T follicular helper cell (primary cell): ENCODE data around the gene MED26.
"Not testable (repeated sequence)": the region's sequence is repeated elsewhere in the genome, so short reads cannot be mapped to it uniquely, and the experiment has no call there.

Experiments
- DNase-seq: peaks from one replicate; pipeline ENCODE4 v3.0.0-alpha.2; 2020; ENCODE audit warnings: low read depth
- total RNA-seq, 2 experiments: gene quantifications; one replicate each; lab custom pipeline; 2026; lab: John Stamatoyannopoulos, UW

Gene MED26
- 12.2 to 16.4 reads per million in 2 experiments for total RNA-seq

DNA sequence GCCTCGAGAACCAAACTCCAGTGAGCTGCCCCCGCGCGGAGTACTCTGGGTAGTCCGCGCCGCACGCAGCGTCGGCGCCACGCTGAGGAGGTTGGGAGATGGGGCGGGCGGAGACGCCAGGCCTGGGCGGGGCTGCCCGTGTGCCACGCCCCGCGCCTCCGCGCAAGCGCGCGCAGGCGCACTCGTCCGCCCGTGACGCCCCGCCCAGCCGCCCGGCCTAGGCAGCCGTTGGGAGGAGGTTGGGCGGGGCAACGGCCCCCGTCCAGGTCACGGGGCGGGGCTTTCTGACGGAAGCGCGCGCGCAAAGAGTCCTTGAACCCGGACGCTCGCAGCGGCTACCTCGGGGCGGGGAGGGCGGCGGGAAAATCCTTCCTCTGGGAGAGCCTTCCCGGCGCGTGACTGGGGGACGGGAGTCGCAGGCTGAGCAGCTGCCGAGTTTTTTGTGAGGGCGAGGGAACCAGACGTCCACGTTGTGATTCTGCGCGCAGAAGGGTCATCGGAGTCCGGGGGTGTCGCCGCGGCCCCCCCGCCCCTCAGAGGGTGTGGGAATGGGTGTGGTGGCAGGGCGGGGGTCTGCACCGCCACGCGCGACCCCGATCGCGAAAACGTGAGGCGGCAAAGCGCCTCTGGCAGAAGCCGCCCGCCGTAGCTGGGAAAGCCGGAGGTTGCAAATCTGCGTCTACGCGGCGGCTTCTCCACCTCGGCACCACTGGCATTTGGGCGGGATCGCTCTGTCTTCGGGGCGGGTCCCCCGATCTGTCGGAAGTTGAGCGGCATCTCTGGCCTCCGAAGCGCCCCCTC, at the start of gene MED26:
TSS of gene MED26 (minus strand) at position 22 of the 801 bp plus-strand sequence. CDS start 261 bp downstream, outside the sequence.
- peak; percentile 93 for DNase-seq

DNA sequence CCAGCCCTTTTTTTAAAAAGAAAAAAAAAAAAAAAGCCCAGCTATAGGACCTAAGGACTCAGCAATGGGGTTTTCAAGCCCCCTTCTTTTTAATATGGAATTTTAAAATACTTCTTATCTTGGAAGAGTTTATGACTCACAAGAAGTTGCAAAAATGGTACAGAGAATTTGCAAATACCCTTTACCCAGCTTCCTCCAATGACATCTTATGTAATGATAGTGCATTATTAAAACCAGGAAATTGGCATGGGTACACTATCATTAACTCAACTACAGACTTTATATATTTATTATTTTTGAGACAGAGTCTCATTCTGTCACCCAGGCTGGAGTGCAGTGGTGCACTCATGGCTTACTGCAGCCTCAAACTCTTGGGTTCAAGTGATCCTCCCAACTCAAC, 49.1 kb upstream of the MED26 start:
- no peak for DNase-seq

GRCh38 chr19:16676101-16676798, 48.2 kb upstream of the MED26 start:
- DNase-seq, result no peak

DNA sequence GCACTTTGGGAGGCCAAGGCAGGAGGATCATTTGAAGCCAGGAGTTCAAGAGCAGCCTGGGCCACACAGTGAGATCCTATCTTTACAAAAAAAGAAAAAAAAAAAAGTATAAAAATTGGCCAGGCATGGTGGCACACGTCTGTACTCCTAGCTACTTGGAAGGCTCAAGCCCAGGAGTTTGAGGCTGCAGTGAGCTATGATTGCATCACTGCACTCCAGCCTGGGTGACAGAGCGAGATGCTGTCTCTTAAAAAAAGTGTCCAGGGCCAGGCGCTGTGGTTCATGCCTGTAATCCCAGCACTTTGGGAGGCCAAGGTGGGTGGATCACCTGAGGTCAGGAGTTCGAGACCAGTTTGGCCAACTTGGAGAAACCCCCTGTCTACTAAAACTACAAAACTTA, 45.8 kb upstream of the MED26 start:
- not testable (repeated sequence) for DNase-seq

- DNase-seq, result no peak
Observed at GRCh38 chr19:16673231-16673630, 45.2 kb upstream of the MED26 start.

DNA sequence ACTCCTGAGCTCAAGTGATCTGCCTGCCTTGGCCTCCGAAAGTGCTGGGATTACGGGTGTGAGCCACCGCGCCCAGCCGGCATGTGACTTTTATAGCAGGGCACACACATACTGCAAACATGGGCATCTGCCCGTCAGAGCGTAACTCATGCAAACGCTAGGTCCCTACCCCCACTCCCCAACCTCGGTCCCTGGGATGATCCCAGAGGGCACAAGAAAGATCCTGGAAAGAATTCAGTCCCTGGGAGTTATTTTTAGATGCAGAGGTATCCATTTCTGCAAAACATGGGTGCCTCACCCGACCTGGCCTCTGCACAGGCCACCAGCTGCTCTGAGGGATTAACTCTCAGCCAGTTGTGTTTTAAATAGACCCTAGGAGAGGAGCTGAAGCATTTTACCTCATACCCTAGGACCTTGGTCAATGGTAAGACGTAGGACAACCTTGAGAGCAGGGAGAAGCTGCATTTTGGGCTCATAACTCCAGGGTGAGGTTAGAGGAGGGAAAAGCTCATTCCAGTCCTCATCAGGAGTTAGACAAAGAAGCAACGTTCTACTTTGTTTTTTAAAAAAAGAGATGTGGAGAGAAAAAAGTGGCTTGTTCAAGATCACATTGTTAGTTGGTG, 43.8 kb upstream of the MED26 start:
- DNase-seq, result no peak

- DNase-seq, result no peak
Observed at GRCh38 chr19:16670291-16670690, 42.3 kb upstream of the MED26 start.

DNA sequence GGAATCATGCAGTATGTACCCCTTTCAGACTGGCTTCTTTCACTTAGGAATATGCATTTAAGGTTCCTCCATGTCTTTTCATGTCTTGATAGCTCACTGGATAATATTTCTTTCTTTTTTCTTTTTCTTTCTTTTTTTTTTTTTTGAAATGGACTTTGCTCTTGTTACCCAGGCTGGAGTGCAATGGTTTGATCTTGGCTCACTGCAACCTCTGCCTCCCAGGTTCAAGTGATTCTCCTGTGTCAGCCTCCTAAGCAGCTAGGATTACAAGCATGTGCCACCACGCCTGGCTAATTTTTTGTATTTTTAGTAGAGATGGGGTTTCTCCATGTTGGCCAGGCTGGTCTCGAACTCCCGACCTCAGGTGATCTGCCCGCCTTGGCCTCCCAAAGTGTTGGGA, 40.7 kb upstream of the MED26 start:
- DNase-seq, result not testable (repeated sequence)

DNA sequence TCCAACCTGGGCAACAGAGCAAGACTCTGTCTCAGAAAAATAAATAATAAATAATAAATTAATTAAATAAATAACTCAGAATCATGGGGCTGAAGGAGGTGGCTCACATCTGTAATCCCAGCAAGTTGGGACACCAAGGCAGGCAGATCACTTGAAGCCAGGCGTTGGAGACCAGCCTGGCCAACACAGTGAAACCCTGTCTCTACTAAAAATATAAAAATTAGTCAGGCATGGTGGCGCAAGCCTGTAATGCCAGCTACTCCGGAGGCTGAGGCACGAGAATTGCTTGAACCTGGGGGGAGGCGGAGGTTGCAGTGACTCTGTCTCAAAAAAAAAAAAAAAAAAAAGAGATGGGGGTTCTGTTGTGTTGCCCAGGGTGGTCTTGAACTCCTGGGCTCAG, 40.2 kb upstream of the MED26 start:
- DNase-seq, result no peak

GRCh38 chr19:16661480-16662034, 33.6 kb upstream of the MED26 start:
- peak; percentile 1 for DNase-seq

DNA sequence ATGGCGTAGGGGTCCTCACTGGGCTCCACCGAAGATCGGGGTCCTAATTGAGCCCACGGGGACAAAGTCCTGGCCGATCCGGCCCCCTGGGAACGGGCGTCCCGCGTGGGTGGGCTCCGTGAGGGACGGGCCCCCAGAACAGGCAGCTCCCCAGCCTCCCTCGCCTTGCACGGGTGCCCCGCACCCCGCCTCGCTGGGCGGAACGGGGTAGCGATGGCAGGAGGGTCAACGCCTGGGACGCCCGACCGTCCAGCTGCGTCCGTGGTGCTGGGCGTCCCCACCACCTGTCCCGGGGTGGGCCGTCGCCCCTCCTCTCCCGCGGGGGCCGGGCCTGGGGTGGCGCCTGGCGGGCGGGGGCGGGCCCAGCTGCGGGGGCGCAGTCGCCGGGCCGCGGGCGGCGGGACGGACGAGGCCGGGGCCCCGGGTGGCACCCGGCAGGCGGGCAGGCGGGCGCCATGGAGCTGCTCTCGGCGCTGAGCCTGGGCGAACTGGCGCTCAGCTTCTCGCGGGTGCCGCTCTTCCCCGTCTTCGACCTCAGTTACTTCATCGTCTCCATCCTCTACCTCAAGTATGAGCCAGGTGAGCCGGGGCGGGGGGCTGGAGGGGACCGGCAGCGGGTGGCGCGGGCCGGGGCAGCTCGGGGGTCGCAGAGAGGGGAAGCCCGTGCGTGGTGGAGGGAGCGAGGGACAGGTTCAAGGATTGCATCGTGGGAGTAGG, 32.9 kb upstream of the MED26 start, which contains the start of gene TMEM38A:
TSS of gene TMEM38A (plus strand) at position 377 of the 717 bp plus-strand sequence. CDS start at position 456, 79 bp downstream.
- DNase-seq, result peak; percentile 10

DNA sequence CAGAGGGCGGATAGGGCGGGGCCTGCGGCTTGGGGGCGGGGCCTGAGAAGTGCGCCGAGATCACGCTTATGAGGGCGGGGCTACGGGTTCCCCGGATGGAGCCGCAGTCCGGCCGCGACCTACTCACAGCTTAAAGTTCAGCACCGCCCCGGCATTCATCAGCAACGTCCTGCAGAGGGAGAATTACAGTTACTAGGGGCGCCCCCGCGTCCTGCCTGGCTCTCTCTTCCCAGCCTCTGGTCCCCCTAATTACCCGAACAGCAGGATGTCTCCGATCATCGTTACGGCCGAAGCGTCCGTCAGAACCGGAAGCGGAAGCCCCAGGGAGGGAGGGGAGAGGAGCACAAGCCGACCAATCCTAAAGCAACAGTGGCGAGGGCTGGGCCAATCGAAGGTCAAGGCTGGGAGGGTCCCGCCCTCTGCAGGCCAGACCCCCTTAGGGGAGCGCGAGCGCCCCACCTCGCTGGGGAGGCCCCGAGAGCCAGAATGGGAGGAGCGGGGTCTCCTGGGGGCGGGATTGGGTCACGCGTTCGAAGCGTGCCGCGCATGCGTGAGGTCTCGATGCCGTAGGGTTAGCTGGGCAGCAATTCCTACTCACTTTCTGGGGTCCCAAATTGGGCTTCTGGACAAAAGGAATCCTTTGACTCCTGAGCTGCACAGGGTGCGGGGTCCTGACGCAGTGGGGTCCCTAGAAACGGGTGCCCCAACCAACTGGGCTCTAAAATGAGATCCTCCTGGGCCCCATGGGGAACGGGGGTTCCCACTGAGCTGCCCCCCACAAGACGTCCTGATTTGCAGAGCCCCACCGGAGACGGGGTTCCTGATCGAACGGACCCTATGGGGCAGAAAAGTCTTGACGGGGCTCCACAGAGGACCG, 32.1 kb upstream of the MED26 start, which contains the start of gene SMIM7:
TSS of gene SMIM7 (minus strand) at position 313 of the 877 bp plus-strand sequence. CDS start at position 279, 34 bp downstream.
- peak; percentile 98 for DNase-seq

- DNase-seq, result peak; percentile 0
Observed at GRCh38 chr19:16659464-16659831, 31.4 kb upstream of the MED26 start.

DNA sequence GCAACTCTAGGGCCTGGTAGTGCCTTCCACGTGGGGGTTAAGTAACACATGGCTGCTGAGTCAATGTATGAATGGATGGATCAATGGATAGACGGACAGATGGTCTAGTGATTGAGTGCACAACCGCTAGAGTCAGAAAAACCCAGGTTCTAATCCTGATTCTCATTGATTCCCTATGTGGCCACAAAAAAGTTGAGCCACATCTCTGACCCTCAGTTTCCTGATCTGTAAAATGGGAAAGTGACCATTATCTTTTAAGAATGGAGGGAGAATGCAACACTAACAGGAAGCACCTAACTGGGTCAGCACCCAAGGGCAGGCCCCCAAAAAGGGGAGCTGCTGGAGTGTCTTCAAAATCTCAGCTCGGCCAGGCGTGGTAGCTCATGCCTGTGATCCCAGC, 29.4 kb upstream of the MED26 start:
- DNase-seq, result no peak

GRCh38 chr19:16655727-16656126, 27.7 kb upstream of the MED26 start:
- DNase-seq, result no peak

DNA sequence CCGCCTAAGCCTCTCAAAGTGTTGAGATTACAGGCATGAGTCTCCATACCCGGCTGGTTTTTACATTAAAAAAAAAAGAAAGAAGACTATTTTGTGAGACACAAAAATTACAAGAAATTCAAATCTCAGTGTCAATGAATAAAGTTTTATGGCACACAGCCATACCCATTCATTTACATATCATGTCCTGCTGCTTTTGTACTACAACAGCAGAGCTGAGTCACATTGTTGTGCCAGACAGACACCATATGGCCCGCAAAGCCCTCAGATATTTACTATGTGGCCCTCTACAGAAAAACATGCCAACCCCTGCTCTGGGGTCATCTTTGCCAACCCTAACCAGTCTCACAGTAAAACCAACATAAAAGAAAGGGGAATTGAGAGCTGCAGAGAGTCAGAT, 26.6 kb upstream of the MED26 start:
- no peak for DNase-seq

DNA sequence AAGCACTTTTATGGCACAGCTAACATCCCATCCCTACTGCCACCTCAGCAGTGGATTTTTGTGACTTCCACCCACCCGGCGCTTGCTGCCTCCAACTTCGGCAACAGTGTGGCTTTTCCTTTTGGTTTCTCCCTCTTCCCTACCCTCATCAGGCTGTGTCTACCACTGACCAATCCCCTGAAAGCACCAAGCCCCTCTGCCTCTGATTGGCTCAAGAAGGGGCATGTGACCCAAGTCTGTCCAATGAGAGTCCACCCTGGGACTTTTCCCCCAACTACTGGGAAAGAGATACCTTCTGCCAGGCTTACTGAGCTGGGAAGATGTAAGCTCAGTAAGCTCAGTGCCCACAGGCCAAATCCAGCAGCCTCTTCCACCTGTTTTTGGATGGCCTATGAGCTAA, 26.1 kb upstream of the MED26 start:
- no peak for DNase-seq

GRCh38 chr19:16652854-16653253, 24.9 kb upstream of the MED26 start:
- no peak for DNase-seq

DNA sequence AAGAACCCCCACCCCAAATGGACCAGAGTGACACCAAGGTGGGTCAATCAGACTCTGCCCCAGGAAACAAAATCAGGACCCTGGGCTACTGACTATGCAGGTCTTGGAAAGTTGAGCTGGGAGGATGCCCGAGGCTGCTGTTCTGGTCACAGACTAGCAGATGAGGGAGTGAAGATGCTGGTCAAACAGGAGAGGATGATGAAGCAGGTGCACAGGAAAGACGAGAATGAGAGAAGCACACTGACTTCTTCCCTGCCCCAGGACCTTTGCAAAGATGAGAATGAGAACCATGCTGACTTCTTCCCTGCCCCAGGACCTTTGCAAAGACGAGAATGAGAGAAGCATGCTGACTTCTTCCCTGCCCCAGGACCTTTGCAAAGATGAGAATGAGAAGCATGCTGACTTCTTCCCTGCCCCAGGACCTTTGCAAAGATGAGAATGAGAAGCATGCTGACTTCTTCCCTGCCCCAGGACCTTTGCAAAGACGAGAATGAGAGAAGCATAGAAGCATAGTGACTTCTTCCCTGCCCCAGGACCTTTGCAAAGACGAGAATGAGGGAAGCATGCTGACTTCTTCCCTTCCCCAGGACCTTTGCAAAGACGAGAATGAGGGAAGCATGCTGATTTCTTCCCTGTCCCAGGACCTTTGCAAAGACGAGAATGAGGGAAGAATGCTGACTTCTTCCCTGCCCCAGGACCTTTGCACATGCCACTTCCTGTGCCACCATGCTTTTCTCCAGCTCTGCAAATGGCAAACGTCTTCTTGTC, 23.6 kb upstream of the MED26 start:
- not testable (repeated sequence) for DNase-seq

GRCh38 chr19:16650821-16651220, 22.8 kb upstream of the MED26 start:
- no peak for DNase-seq
